ENCODE measurements around the gene KHDRBS2. TPM values are rescaled to one million over a fixed set of nuclear protein-coding genes. Genes with fewer than 3 reads are reported as not detected.
A peak's percentile ranks its signal among the peaks of the same experiment; 100 is the strongest.

Gene KHDRBS2
- total and polyA plus RNA-seq, 2 of the 13 experiments (the other 11 are each of a cell fraction or from before 2014, with no cell fraction given), result not detected

DNA sequence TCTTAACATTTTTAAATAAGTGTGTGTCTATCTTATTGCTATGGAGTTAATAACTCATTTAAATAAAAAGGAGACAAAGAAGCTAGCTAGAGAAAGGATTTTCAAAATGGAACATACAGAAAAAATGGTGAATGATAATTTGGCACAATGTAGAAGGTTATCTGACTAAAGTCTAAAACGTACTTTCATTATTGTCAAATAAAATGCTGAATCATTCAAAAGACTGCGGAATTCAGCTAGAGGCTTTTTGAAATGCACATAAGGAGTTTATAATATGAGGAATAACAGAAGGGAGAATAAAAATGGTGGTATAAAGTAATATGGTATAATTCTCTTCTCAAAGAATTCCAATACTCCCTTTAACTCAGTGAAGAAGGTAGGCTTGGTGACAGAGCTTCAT, 597.9 kb downstream of the KHDRBS2 start:
- 2% methylated on average over 2 of the region's 2 CpGs for WGBS (ENCODE audit: low lambda C conversion rate)
- Histone ChIP-seq H3K9ac (ENCODE audit: insufficient read depth, low read depth, low read length) (no peak overlapping the region), H3K79me2 (ENCODE audit: insufficient read depth, low read length) (no peaks in the 10 kb centered on the region), H3K4me1 (ENCODE audit: insufficient read depth, low read length) (no peaks in the 10 kb centered on the region), H2AFZ (ENCODE audit: low read length) (no peak overlapping the region), H3K4me3 (replicated peaks in 1 of 3; ENCODE audit: insufficient read depth in 1 of 3, low read depth in 2 of 3, low read length in 3 of 3) (no peak overlapping the region), H3K36me3 (replicated peaks in 1 of 2; ENCODE audit: control insufficient read depth in 1 of 2, insufficient read depth in 2 of 2, low read length in 2 of 2) (no peaks in the 10 kb centered on the region), H3K4me2 (ENCODE audit: low read depth, low read length) (no peak overlapping the region), H3K27ac (ENCODE audit: extremely low read length, insufficient read depth, low read length) (no peak overlapping the region), H4K20me1 (ENCODE audit: insufficient read depth, low read length) (no peaks in the 10 kb centered on the region), H3K27me3 (ENCODE audit: control insufficient read depth in 1 of 2, insufficient read depth in 2 of 2, low read length in 2 of 2) (no peaks in the 10 kb centered on the region), H3K9me3 (ENCODE audit: low read length) (peaks cover 65% of the 10 kb centered on the region)
- ATAC-seq (no peak), FAIRE-seq (no peak), DNase-seq (ENCODE audit: low spot score) (no peak)
- CTCF ChIA-PET (ENCODE audit: low intra/inter-chr PET ratio, low total read pairs), result no interaction called here
- intact Hi-C loops (cut with micrococcal nuclease; ENCODE audit: unreplicated experiment), result no loop called here
- POLR2A ChIA-PET, result no interaction called here
- no TSS peak for BruUV-seq (replicated peaks)
- TF ChIP-seq MAFK (conservative IDR thresholded peaks at IDR 0.05 in 1 of 2, IDR thresholded peaks at IDR 0.05 in 1 of 2; ENCODE audit: low read length in 2 of 2) (peak; percentile 56 to 58; a peak in 3 of 4 replicates), ZMYM4 (CRISPR knock-in tag; IDR thresholded peaks at IDR 0.05) (no peak), MAFF (IDR thresholded peaks at IDR 0.05; ENCODE audit: low read depth, low read length) (peak; percentile 46; the same call in 1 of the 2 replicates), NFE2L2 (IDR thresholded peaks at IDR 0.05; ENCODE audit: low read length) (peak; percentile 79)
- in situ Hi-C loops (cut with HindIII; ENCODE audit: extremely low pct_ligation_motif_present, low pct_unique_long_range_greater_than_20kb), result no loop called here

DNA sequence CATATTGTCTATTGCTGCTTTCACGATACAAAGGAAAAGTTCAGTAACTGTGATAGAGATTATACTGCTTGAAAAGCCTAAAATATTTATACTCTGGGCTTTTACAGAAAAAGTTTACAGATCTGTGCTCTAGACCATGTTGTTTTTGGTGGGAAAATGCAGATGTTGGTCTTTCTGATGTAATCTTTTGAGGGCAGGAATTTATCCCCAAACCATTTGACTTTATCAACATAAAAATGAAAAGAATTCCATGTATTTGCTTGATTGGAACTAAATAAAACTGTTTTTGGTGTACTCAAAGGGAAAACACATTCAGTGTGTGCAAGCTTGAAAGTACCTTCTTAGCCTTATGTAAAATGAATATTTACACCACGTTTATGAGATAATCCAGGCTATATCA, 603.5 kb downstream of the KHDRBS2 start:
- TF ChIP-seq TBX2 (CRISPR knock-in tag; IDR thresholded peaks at IDR 0.05; ENCODE audit: borderline replicate concordance), result no peak
- TF ChIP-seq, protein P1, sequence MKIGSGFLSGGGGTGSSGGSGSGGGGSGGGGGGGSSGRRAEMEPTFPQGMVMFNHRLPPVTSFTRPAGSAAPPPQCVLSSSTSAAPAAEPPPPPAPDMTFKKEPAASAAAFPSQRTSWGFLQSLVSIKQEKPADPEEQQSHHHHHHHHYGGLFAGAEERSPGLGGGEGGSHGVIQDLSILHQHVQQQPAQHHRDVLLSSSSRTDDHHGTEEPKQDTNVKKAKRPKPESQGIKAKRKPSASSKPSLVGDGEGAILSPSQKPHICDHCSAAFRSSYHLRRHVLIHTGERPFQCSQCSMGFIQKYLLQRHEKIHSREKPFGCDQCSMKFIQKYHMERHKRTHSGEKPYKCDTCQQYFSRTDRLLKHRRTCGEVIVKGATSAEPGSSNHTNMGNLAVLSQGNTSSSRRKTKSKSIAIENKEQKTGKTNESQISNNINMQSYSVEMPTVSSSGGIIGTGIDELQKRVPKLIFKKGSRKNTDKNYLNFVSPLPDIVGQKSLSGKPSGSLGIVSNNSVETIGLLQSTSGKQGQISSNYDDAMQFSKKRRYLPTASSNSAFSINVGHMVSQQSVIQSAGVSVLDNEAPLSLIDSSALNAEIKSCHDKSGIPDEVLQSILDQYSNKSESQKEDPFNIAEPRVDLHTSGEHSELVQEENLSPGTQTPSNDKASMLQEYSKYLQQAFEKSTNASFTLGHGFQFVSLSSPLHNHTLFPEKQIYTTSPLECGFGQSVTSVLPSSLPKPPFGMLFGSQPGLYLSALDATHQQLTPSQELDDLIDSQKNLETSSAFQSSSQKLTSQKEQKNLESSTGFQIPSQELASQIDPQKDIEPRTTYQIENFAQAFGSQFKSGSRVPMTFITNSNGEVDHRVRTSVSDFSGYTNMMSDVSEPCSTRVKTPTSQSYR (CRISPR knock-in tag; IDR thresholded peaks at IDR 0.05; ENCODE audit: borderline replicate concordance), result no peak
- no peak for TF ChIP-seq ZNF629 (CRISPR knock-in tag; conservative IDR thresholded peaks at IDR 0.05)
- TF ChIP-seq, protein P2, sequence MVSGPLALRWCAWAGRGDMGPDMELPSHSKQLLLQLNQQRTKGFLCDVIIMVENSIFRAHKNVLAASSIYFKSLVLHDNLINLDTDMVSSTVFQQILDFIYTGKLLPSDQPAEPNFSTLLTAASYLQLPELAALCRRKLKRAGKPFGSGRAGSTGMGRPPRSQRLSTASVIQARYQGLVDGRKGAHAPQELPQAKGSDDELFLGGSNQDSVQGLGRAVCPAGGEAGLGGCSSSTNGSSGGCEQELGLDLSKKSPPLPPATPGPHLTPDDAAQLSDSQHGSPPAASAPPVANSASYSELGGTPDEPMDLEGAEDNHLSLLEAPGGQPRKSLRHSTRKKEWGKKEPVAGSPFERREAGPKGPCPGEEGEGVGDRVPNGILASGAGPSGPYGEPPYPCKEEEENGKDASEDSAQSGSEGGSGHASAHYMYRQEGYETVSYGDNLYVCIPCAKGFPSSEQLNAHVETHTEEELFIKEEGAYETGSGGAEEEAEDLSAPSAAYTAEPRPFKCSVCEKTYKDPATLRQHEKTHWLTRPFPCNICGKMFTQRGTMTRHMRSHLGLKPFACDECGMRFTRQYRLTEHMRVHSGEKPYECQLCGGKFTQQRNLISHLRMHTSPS (CRISPR knock-in tag; IDR thresholded peaks at IDR 0.05; ENCODE audit: low read depth), result no peak
- in situ Hi-C loops (cut with HindIII; ENCODE audit: extremely low pct_ligation_motif_present, low pct_unique_long_range_greater_than_20kb) (no loop called here), intact Hi-C loops (cut with micrococcal nuclease; ENCODE audit: unreplicated experiment) (no loop called here)
- no peak for ATAC-seq
- Histone ChIP-seq H4K20me1 (ENCODE audit: insufficient read depth, low read length) (no peaks in the 10 kb centered on the region), H3K79me2 (ENCODE audit: insufficient read depth, low read length) (no peaks in the 10 kb centered on the region), H3K4me1 (ENCODE audit: insufficient read depth, low read length) (no peaks in the 10 kb centered on the region), H3K9ac (ENCODE audit: insufficient read depth, low read depth, low read length) (no peak overlapping the region), H3K4me3 (replicated peaks in 1 of 3; ENCODE audit: insufficient read depth in 1 of 3, low read depth in 2 of 3, low read length in 3 of 3) (no peak overlapping the region), H3K36me3 (replicated peaks in 1 of 2; ENCODE audit: control insufficient read depth in 1 of 2, insufficient read depth in 2 of 2, low read length in 2 of 2) (no peaks in the 10 kb centered on the region), H3K9me3 (ENCODE audit: low read length) (peaks cover 74% of the 10 kb centered on the region), H3K27me3 (ENCODE audit: control insufficient read depth in 1 of 2, insufficient read depth in 2 of 2, low read length in 2 of 2) (no peaks in the 10 kb centered on the region), H3K27ac (ENCODE audit: extremely low read length, insufficient read depth, low read length) (no peak overlapping the region), H2AFZ (ENCODE audit: low read length) (no peak overlapping the region), H3K4me2 (ENCODE audit: low read depth, low read length) (no peak overlapping the region)
- CTCF ChIA-PET (ENCODE audit: low intra/inter-chr PET ratio, low total read pairs), result no interaction called here
- DNase-seq (ENCODE audit: low spot score), result no peak
- 1% methylated on average over 2 of the region's 2 CpGs for WGBS (ENCODE audit: low lambda C conversion rate)
- POLR2A ChIA-PET, result no interaction called here
- FAIRE-seq, result no peak
- no TSS peak for BruUV-seq (replicated peaks)

Measured in HepG2 (cell line).